K562 (cell line): ENCODE measurements around the gene KISS1R.

Source experiments
- FOSL1 ChIP-seq: fragments of 200-800 bp; sonication (Bioruptor generic); conservative IDR thresholded peaks from 2 replicates; pipeline ENCODE4 v1.6.1; 2016; ENCODE audit warnings: missing genetic modification characterization, missing compliant biosample characterization
- NR3C1 ChIP-seq: sonication (generic); formaldehyde crosslinking; IDR thresholded peaks from 2 replicates; pipeline ENCODE4 v1.8.1; 2022; ENCODE audit warnings: missing genetic modification reagents
- SMAD1 ChIP-seq: fragments of 150-350 bp; IDR thresholded peaks from 2 replicates; pipeline ENCODE4 v1.6.1; 2014; ENCODE audit warnings: low read length, low read depth; ENCODE audit not compliant: partially characterized antibody
- TF ChIP-seq, protein P1 (sequence below): fragments of 150-350 bp; IDR thresholded peaks from 2 replicates; pipeline ENCODE4 v1.6.1; 2014; ENCODE audit warnings: low read depth, mild to moderate bottlenecking, low read length, borderline replicate concordance
- TF ChIP-seq, protein P2 (sequence below), 3 experiments: IDR thresholded peaks in 2 of 3; conservative IDR thresholded peaks in 1 of 3; 2 replicates each; pipeline ENCODE4 v1.5.1; 2011 to 2012; ENCODE audit warnings: low read length in 3 of 3, mild to moderate bottlenecking in 3 of 3, control low read depth in 2 of 3, improper control_type of control experiment in 1 of 3, inconsistent platforms in 1 of 3, low read depth in 1 of 3, mixed read lengths in 1 of 3, moderate library complexity in 1 of 3; ENCODE audit not compliant: insufficient read depth in 2 of 3

DNA sequence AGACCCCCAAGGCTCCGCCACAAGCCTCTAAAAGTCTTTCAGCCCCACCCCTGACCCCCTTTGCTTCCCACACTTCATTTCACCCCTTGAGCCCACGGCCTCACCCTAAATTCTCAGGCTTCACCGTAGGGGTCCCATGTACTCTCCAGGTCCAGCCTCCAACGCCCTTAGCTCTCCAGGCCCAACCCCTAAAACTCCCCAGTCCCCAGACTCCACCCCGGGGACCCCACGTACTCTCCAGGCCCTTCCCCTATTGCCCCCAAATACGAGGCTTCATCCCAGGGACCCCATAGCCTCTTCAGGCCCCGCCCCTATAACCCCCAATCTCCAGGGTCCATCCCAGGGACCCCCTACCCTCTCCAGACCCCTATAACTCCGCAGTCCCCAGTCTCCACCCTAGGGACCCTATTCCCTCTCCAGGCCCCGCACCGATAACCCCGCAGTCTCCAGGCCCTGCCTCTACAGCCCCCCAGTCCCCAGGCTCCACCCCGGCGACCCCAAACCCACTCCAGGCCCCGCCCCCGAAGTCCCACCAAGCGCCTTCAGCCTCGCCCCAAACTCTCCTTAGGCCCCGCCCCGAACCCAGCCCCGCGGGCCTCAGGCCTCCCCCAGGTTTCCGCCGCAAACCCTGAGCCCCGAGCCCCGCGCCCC lies 24.8 kb upstream of the KISS1R start:
- TF ChIP-seq FOSL1 (tag): no peak
- no peak for TF ChIP-seq NR3C1 (CRISPR knock-in tag)
- TF ChIP-seq, protein P1, sequence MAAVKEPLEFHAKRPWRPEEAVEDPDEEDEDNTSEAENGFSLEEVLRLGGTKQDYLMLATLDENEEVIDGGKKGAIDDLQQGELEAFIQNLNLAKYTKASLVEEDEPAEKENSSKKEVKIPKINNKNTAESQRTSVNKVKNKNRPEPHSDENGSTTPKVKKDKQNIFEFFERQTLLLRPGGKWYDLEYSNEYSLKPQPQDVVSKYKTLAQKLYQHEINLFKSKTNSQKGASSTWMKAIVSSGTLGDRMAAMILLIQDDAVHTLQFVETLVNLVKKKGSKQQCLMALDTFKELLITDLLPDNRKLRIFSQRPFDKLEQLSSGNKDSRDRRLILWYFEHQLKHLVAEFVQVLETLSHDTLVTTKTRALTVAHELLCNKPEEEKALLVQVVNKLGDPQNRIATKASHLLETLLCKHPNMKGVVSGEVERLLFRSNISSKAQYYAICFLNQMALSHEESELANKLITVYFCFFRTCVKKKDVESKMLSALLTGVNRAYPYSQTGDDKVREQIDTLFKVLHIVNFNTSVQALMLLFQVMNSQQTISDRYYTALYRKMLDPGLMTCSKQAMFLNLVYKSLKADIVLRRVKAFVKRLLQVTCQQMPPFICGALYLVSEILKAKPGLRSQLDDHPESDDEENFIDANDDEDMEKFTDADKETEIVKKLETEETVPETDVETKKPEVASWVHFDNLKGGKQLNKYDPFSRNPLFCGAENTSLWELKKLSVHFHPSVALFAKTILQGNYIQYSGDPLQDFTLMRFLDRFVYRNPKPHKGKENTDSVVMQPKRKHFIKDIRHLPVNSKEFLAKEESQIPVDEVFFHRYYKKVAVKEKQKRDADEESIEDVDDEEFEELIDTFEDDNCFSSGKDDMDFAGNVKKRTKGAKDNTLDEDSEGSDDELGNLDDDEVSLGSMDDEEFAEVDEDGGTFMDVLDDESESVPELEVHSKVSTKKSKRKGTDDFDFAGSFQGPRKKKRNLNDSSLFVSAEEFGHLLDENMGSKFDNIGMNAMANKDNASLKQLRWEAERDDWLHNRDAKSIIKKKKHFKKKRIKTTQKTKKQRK: no peak
- TF ChIP-seq, protein P2, sequence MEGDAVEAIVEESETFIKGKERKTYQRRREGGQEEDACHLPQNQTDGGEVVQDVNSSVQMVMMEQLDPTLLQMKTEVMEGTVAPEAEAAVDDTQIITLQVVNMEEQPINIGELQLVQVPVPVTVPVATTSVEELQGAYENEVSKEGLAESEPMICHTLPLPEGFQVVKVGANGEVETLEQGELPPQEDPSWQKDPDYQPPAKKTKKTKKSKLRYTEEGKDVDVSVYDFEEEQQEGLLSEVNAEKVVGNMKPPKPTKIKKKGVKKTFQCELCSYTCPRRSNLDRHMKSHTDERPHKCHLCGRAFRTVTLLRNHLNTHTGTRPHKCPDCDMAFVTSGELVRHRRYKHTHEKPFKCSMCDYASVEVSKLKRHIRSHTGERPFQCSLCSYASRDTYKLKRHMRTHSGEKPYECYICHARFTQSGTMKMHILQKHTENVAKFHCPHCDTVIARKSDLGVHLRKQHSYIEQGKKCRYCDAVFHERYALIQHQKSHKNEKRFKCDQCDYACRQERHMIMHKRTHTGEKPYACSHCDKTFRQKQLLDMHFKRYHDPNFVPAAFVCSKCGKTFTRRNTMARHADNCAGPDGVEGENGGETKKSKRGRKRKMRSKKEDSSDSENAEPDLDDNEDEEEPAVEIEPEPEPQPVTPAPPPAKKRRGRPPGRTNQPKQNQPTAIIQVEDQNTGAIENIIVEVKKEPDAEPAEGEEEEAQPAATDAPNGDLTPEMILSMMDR (IDR thresholded peaks at IDR 0.05 in 2 of 3, conservative IDR thresholded peaks at IDR 0.05 in 1 of 3; ENCODE audit: insufficient read depth in 2 of 3, low read depth in 1 of 3, low read length in 3 of 3): no peak
- no peak for TF ChIP-seq SMAD1
